ENCODE results near the gene SDK1.

The SDK1 gene

GRCh38 chr7:4066626-4067475 lies 765.8 kb downstream of the SDK1 start:
- DNase-seq, result no peak

DNA sequence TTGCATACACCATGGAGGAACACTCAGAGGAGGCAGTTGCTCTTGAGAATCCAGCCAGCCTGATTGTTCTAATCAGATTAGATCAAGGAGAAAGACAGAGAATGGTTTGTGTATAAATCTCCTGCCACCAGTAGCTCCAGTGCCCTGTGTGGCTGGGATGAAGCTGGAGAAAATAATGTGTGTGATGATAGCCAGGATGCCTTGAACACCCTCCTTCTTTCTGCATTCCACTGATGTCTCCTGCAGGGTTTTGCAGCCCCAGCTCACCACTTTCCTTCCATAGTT lies 766.4 kb downstream of the SDK1 start:
- DNase-seq, result no peak

GRCh38 chr7:4067874-4068273 lies 766.8 kb downstream of the SDK1 start:
- DNase-seq, result no peak

DNA sequence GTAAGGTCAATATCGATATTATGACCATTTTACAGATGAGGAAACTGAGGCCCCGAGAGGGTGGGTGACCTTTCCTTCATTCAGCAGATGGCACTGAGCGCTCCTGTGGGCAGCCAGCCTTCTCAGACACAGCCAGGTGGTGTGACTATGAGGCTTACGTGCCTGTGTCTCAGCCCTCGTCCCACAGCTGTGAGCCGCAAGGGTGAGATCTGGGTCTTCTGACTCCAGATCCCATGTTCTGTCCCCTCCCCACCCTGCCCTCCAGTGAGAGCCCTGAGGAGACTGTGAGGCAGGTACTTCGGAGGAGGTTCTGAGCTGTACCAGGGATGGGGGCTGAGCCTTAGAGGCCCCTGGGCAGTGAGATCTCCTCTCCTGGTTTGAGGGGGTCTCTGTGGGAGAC lies 767.2 kb downstream of the SDK1 start:
- no peak for DNase-seq

GRCh38 chr7:4069268-4070095 lies 768.4 kb downstream of the SDK1 start:
- no peak for DNase-seq

DNA sequence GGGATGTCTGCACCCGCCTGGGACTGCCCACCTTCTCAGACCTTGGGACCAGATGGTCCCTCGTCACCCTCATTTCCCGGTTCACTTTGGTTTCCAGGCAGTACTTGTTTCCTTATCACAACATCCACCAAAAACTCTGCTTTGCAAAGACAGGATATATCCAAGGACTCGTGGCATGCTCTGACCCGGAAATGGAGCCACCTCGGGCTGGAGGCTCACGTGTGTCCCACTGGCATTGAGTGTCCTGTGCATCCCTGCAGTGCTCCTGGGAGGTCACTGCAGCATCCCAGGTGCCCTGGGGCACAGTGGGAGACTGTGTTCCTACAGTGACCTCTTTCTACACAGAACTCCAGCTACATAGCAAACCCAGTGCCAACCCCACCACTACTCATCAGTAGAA lies 769.2 kb downstream of the SDK1 start:
- DNase-seq, result no peak

DNA sequence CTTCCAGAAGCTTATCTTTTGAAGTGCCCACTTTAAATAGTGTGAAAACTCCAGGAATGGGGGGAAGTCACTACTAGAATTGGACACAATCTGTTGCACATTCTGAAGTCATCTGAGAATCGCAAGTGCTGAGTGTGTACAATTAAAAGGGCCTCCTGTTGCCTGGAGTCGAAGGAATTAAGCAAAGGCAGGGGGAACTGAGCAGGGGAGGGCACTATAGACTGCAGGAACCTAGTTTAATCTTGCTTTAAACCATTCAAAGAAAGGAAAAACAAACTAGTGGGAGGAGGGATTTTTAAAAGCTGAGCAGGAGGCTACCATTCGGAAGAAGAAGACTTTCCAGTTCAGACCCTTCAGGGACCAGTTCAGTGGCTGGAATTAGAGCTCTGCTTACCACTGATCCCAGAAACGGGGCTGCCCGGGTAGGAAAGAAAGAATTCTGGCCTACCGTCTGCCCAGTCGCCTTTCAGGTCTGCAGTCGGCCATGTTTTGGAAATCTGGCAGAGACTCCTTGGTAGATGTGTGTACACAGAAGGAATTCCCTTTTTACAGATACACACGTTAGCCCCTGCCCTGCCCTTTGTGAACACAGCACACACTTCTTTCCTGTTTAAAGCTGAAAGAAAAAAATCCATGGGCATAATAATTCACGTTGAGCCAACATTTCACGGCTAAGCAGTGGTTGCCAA lies 770.5 kb downstream of the SDK1 start:
- DNase-seq, result no peak

GRCh38 chr7:4072161-4072925 lies 771.3 kb downstream of the SDK1 start:
- DNase-seq, result no peak

GRCh38 chr7:4073052-4073451 lies 772.0 kb downstream of the SDK1 start:
- no peak for DNase-seq

- no peak for DNase-seq
Observed at GRCh38 chr7:4073750-4074149, 772.7 kb downstream of the SDK1 start.

GRCh38 chr7:4074407-4074806 lies 773.4 kb downstream of the SDK1 start:
- DNase-seq, result no peak

DNA sequence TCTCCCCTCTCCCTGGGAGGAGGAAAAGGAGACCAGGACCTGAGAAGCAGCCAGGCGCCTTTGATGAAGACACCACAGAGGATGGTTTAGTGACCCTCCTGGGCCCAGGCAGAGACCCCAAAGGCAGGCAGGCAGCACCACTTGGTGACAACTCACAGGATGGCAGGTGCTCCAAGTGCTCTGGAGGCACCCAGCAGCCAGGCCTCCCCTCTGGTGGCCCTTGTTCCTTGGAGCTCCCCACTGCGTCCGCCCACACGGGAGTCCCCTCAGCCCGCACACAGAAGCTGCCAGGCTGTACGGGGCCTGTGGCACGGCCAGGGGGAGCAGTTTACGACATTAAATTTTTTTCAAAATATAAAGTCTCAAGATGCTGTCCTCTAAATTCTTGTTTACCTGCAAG lies 773.9 kb downstream of the SDK1 start:
- no peak for DNase-seq

DNA sequence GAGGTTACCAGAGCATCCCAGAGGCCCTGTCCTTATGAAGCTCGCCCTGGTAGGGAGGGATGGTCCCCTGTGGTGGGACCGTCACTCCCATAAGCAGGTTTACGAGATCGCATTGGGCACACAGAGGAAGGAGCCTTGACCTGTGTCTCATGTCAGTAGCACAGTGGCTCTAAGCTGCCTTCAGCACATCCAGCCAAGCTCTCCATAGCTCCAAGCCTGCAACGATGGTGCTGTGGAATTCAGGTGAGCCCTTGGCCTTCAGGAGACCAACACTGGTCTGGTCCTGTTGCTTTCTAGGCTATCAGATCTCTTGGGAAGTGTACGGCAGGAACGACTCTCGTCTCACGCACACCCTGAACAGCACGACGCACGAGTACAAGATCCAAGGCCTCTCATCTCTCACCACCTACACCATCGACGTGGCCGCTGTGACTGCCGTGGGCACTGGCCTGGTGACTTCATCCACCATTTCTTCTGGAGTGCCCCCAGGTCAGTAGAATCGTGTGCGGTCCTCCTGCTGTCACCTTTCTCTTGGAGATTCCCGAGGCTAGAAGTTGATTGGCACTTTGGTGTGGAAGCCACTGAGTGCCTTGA lies 775.7 kb downstream of the SDK1 start:
- no peak for DNase-seq

- DNase-seq, result no peak
Observed at GRCh38 chr7:4077980-4078379, 776.9 kb downstream of the SDK1 start.

- DNase-seq, result no peak
Observed at GRCh38 chr7:4078580-4078979, 777.5 kb downstream of the SDK1 start.

GRCh38 chr7:4079366-4079765 lies 778.3 kb downstream of the SDK1 start:
- DNase-seq, result no peak

- no peak for DNase-seq
Observed at GRCh38 chr7:4079956-4080355, 778.9 kb downstream of the SDK1 start.

- DNase-seq, result no peak
Observed at GRCh38 chr7:4080954-4081353, 779.9 kb downstream of the SDK1 start.

DNA sequence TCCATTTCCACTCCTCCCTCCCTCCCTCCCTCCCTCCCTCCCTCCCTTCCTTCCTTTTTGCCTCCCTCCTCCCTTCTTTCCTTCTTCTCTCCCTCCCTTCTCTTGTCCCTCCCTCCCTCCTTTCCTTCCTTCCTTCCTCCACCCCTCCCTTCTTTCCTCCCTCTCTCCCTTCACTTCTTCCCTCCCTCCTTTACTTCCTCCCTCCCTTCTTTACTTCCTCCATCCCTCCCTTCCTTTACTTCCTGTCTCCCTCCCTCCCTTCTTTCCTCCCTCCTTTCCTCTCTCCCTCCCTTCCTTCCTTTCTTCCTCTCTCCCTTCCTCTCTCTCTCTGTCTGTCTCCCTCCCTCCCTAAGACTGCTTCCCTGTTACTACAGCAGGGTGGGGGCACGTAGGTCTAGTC lies 782.5 kb downstream of the SDK1 start:
- no peak for DNase-seq

GRCh38 chr7:4084271-4084670 lies 783.2 kb downstream of the SDK1 start:
- no peak for DNase-seq

GRCh38 chr7:4085937-4086691 lies 785.1 kb downstream of the SDK1 start:
- no peak for DNase-seq

- no peak for DNase-seq
Observed at GRCh38 chr7:4086723-4087122, 785.7 kb downstream of the SDK1 start.
